HCEC 1CT (cell line): ENCODE measurements around the gene FAM131C.
"Not testable (repeated sequence)": the region's sequence is repeated elsewhere in the genome, so short reads cannot be mapped to it uniquely, and the experiment has no call there.

Experiments
- DNase-seq: peaks from one replicate; pipeline ENCODE4 v3.0.0-alpha.2; 2017

Gene FAM131C

GRCh38 chr1:16073490-16074119 lies at the start of gene FAM131C:
Gene FAM131C (minus strand): TSS chr1:16073651. CDS start chr1:16073442, 209 bp downstream.
- peak; percentile 22 for DNase-seq

DNA sequence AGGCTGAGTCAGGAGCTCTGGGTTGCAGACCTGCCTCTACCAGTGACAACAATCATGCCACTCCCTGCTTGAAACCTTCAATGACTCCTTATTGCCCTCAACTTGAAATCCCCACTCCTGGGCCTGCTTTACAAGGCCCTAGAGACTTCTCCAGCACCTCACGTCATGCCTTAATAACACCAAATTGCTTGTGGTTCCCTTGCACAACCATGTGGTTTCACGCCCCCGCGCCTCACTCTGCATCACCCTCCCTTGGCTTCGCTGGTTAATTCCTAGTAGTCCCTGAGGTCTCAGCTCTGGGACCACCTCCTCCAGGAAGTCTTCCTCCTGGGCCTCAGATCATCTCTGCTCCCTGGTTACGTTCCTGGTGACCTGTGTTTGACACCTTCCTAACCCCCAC lies 49.5 kb upstream of the FAM131C start:
- peak; percentile 75 for DNase-seq

- DNase-seq = no peak
Measured at GRCh38 chr1:16122350-16122881, 49.0 kb upstream of the FAM131C start.

DNA sequence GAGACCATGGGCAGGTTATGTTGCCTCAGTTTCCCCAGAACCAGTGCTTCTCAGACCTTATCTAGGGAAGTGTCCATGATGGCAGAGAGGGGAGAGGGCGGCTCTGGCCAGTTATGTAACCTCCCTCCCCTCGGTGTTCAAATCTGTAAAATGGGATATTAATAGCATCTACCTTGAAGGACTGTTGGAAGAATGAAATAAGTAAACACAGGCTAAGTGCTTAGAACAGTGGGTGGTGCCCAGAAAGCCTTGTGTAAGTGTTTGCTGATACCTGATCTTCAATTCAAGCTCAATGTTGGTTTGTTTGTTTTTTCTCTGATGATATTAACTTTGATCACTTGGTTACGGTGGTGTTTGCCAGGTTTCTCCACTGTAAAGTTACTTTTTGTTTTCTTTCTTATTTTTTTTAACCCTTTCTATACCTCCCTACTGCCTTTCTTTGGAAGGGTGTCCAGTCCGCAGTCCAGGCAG lies 47.5 kb upstream of the FAM131C start:
- DNase-seq = no peak

- DNase-seq = no peak
Measured at GRCh38 chr1:16120407-16120806, 47.0 kb upstream of the FAM131C start.

DNA sequence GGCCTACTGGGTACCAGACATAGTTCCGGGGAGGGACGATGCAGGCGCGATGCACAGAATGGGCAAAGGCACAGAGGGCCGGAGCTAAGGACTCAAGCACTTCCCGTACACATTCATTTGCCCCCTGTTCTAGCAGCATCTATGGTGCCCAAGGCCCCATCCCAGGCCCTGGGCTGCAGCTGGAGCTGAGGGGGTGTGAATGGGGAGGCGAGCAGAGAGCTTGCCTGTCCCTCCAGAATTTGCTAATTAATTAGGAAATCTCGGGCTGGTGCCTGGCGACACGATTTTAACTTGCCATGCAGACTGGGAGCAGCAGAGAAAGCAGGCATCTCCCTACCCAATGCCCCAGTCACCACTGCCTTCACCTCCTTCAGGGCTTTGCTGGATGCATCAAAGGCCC lies 46.5 kb upstream of the FAM131C start:
- DNase-seq = no peak

DNA sequence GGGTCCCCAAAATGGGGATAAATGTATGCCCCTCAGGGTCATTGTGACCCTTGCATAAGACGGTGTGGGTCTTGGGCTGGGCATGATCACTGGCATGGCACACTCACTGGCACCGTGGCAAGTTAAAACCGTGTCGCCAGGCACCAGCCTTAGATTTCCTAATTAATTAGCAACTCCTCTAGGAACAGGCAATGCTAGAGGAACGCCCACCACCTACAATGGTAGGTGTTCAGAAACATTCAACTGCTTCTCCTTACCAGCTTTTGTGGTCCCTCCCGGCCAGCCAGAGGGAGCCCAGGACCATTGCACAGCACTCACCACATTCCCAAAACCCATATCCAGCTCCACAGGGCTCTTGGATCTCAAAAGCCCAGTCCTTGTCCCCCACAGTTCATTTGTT lies 46.1 kb upstream of the FAM131C start:
- no peak for DNase-seq

DNA sequence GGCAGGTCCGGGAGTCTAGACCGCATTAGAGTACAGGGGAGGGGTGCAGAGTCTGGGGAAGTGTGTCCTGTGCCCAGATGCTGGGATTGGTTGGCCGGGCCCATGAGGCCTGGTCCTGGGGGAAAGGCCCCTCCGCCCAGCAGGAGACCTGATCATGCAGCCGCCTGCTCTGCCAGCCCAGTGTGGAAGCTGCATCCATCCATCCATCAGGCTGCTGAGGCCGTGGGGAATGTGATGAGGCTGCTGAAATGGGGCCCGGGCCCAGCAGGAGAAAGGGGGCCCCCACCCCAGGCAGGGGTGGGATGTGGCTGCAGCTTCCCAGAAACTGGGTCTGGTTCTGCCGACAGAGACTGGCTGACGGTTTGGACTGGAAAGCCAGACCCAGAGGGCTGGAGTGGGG lies 45.3 kb upstream of the FAM131C start:
- no peak for DNase-seq

GRCh38 chr1:16117936-16118335 lies 44.5 kb upstream of the FAM131C start:
- DNase-seq = no peak

DNA sequence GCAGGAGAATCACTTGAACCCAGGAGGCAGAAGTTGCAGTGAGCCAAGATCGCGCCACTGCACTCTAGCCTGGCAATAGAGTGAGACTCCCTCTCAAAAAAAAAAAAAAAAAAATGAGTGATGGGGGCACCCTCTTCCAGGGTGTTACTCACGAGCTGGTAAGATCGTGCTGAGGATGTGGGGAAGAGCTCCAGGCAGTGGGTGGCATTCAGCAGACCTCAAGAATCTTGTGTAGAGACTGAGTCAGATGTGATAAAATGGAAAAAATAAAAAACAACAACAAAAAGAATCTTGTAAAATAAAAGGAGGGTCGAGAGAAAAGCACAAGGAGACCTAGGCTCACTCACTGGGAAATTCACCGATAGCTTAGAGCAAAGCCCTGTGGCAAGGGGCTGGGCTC lies 43.9 kb upstream of the FAM131C start:
- DNase-seq = no peak

- DNase-seq = no peak
Measured at GRCh38 chr1:16116625-16117024, 43.2 kb upstream of the FAM131C start.

GRCh38 chr1:16116002-16116401 lies 42.6 kb upstream of the FAM131C start:
- DNase-seq = no peak

DNA sequence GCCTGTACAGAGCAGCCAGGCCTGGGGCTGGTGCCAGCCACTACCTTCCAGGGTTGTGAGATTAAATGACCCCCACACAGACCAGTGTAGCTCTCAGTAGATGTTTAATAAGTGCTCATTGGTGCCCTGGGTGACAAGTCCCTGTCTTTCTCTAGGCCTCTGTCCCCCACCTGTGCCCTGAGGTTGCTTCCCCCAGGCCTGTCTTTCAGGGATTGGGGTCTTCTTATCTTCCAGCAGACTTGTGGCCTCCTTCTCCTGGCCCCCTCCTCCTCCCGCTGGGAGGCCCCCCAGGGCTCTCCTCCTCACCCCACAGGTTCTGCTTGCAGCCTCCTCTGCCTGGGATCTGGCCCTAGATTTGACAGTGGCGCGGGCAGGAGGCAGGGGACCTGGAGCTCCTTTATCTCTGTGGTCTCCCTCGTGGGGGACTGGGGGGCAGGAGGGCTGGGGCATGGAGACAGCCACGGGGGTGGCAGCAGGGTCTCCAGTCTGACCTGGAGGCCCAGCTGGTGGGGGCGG lies 42.1 kb upstream of the FAM131C start:
- no peak for DNase-seq

- DNase-seq = no peak
Measured at GRCh38 chr1:16114527-16115467, 41.3 kb upstream of the FAM131C start.

GRCh38 chr1:16112596-16113555 lies 39.4 kb upstream of the FAM131C start:
- no peak for DNase-seq

- peak; percentile 24 for DNase-seq
Measured at GRCh38 chr1:16111771-16112595, 38.5 kb upstream of the FAM131C start.

GRCh38 chr1:16110884-16111283 lies 37.4 kb upstream of the FAM131C start:
- DNase-seq = no peak

DNA sequence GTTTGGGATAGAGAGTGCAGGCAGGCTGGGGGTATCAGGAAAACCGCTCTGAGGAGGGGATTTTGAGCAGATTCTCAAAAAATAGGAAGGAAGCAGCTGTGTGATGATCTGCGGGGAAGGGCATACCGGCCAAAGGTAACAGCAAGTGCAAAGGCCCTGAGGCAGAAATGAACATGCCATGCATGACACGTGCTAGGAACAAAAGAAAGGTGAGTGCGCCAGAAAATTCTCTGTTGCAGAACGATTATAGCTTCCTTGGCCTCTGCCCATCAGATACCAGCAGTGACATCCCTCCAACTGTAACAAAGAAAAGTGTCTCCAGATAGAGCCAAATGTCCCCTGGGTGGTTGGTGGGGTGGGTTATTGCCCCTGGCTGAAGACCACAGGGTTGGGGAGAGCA lies 37.0 kb upstream of the FAM131C start:
- no peak for DNase-seq

- peak; percentile 26 for DNase-seq
Measured at GRCh38 chr1:16109571-16109970, 36.1 kb upstream of the FAM131C start.

GRCh38 chr1:16107039-16107438 lies 33.6 kb upstream of the FAM131C start:
- DNase-seq = not testable (repeated sequence)

DNA sequence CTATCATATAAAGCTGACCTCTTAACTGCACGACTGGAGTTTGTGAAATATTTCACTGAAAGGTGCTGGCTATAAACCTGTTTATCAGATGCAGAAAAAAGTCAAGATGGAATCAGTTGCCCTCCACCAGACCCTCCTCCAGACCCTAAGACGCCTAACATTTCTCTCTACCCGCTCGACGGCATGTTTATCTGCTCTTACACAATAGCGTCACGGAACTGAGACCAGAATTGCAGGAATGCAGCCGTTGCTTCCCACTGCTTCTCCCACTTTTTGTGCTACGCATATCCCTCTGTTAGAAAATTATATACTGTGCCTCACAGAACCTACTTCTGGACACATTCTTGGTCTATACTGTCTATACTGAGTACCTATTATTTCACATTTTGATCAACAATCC lies 28.2 kb upstream of the FAM131C start:
- no peak for DNase-seq
